ENCODE data around the gene KIF13A. TPM values are rescaled to one million over a fixed set of nuclear protein-coding genes. Genes with fewer than 3 reads are reported as not detected.
A peak's percentile ranks its signal among the peaks of the same experiment; 100 is the strongest.

The KIF13A gene
- total and polyA plus RNA-seq, 10 of the 15 experiments (the other 5 are each of a cell fraction or from before 2014, with no cell fraction given), result 0.02 to 0.26 (median 0.13) TPM; not detected in 2

- TF ChIP-seq ZBTB11 (CRISPR knock-in tag; IDR thresholded peaks at IDR 0.05) (no peak), HCFC1 (IDR thresholded peaks at IDR 0.05; ENCODE audit: low read length) (no peak), EGR1 (IDR thresholded peaks at IDR 0.05; ENCODE audit: borderline replicate concordance in 1 of 2, low read depth in 2 of 2, low read length in 2 of 2) (peak in 1 of 2 experiments; percentile 49; a peak in 1 of 3 replicates), JUNB (IDR thresholded peaks at IDR 0.05) (peak; percentile 39; the same call in 1 of the 2 replicates), MTA2 (IDR thresholded peaks at IDR 0.05; ENCODE audit: low read depth) (no peak), CBX5 (IDR thresholded peaks at IDR 0.05; ENCODE audit: low read depth) (no peak), TCF3 (IDR thresholded peaks at IDR 0.05; ENCODE audit: borderline replicate concordance, insufficient read depth, low read depth, low read length) (no peak), SMC3 (IDR thresholded peaks at IDR 0.05; ENCODE audit: borderline replicate concordance, low read length) (no peak), NR2C2 (IDR thresholded peaks at IDR 0.05; ENCODE audit: borderline replicate concordance, control insufficient read depth, insufficient read length, low read depth) (no peak), CREM (IDR thresholded peaks at IDR 0.05; ENCODE audit: low read depth) (no peak), DPF2 (IDR thresholded peaks at IDR 0.05) (0 out of 2 replicates have a peak, but pooled peaks have one; percentile 51), PAX8 (IDR thresholded peaks at IDR 0.05) (no peak), BMI1 (IDR thresholded peaks at IDR 0.05; ENCODE audit: borderline replicate concordance) (no peak), CEBPZ (IDR thresholded peaks at IDR 0.05; ENCODE audit: low read depth, low read length) (no peak), BHLHE40 (IDR thresholded peaks at IDR 0.05; ENCODE audit: borderline replicate concordance in 1 of 2, low read depth in 2 of 2, low read length in 1 of 2) (no peak; a peak in 1 of 4 replicates), TBL1XR1 (IDR thresholded peaks at IDR 0.05; ENCODE audit: low read depth, low read length) (peak; percentile 79; the same call in 1 of the 2 replicates), ATF2 (IDR thresholded peaks at IDR 0.05; ENCODE audit: low read length) (peak; percentile 52; the same call in 1 of the 2 replicates), TCF7 (IDR thresholded peaks at IDR 0.05; ENCODE audit: borderline replicate concordance) (no peak), SRF (IDR thresholded peaks at IDR 0.05; ENCODE audit: low read depth in 2 of 2, low read length in 2 of 2) (no peak), HSF1 (IDR thresholded peaks at IDR 0.05; ENCODE audit: low read depth, low read length) (no peak), NRF1 (conservative IDR thresholded peaks at IDR 0.05; ENCODE audit: low read depth, low read length) (no peak)
These were observed 424 bp upstream of the KIF13A start (continued) for GRCh38 chr6:17987697-17988421.

Measured in GM12878 (cell line).